Adrenal gland (tissue), 5 donors: ENCODE data around the gene NOC2L.

ENCODE experiments used
- CTCF ChIP-seq, 6 experiments: fragments of 450-650 bp in 4 of 6; fragments of 200-600 bp in 2 of 6; sonication (generic) in 1 of 6; IDR thresholded peaks; 1 replicate in 5 of 6; 2 replicates in 1 of 6; pipeline versions ENCODE4 v1.5.1 to v1.8.0; 2016 to 2021; ENCODE audit warnings: antibody characterized with exemption in 6 of 6, mild to moderate bottlenecking in 2 of 6, moderate library complexity in 1 of 6
- POLR2A ChIP-seq, 2 donors: fragments of 450-650 bp; IDR thresholded peaks; one replicate each; pipeline ENCODE4 v1.6.1; 2017; ENCODE audit warnings: antibody characterized with exemption in 2 of 2, mild to moderate bottlenecking in 2 of 2, moderate library complexity in 1 of 2
- donor health status: DM: no; HTN: no; CAD: no.

- TF ChIP-seq CTCF (IDR thresholded peaks at IDR 0.05) (no peak), POLR2A (IDR thresholded peaks at IDR 0.05) (no peak)
These were observed 45.4 kb downstream of the NOC2L start for GRCh38 chr1:913491-914130.
